Stomach (tissue), 9 donors: Measurements from ENCODE around the gene ARHGAP32. TPM values are rescaled to one million over a fixed set of nuclear protein-coding genes. Genes with fewer than 3 reads are reported as not detected.

ENCODE experiments used
- DNase-seq, 2 donors: peaks; one replicate each; pipeline versions ENCODE4 v3.0.0 to v3.0.0-alpha.2; 2013 to 2019
- H3K27ac ChIP-seq, 5 donors: fragments of 200-600 bp in 4 of 5; sonication (generic) in 4 of 5; one replicate each; pipeline ENCODE4 v1.5.1; 2013 to 2019; ENCODE audit warnings: mild to moderate bottlenecking in 1 of 5, moderate library complexity in 1 of 5
- H3K27me3 ChIP-seq, 3 donors: fragments of 200-600 bp; sonication (generic); one replicate each; pipeline ENCODE4 v1.5.1; 2017 to 2019; ENCODE audit warnings: mixed run types in 1 of 3
- H3K36me3 ChIP-seq, 4 donors: fragments of 200-600 bp; sonication (generic); 1 replicate in 3 of 4; 2 replicates in 1 of 4; pipeline ENCODE4 v1.5.1; 2016 to 2019
- H3K4me1 ChIP-seq, 4 donors: fragments of 200-600 bp; sonication (generic); one replicate each; pipeline ENCODE4 v1.5.1; 2016 to 2019
- H3K4me3 ChIP-seq, 4 donors: fragments of 200-600 bp; sonication (generic) in 3 of 4; one replicate each; pipeline ENCODE4 v1.5.1; 2016 to 2019; ENCODE audit warnings: mild to moderate bottlenecking in 1 of 4
- H3K9me3 ChIP-seq, 4 donors: fragments of 200-600 bp; sonication (generic); one replicate each; pipeline ENCODE4 v1.5.1; 2016 to 2019
- CTCF ChIP-seq, 7 experiments: fragments of 450-650 bp in 4 of 7; fragments of 200-600 bp in 3 of 7; sonication (generic) in 3 of 7; IDR thresholded peaks; one replicate each; pipeline ENCODE4 v1.5.1; 2016 to 2019; ENCODE audit warnings: antibody characterized with exemption in 7 of 7, control low read depth in 2 of 7, mild to moderate bottlenecking in 1 of 7
- EP300 ChIP-seq: sonication (generic); formaldehyde crosslinking; IDR thresholded peaks from one replicate; pipeline ENCODE4 v1.6.1; 2017; ENCODE audit warnings: antibody characterized with exemption
- POLR2A ChIP-seq, 4 donors: fragments of 450-650 bp; IDR thresholded peaks; one replicate each; pipeline ENCODE4 v1.6.1; 2016; ENCODE audit warnings: antibody characterized with exemption in 4 of 4, control low read depth in 2 of 4, mild to moderate bottlenecking in 1 of 4, moderate library complexity in 1 of 4
- POLR2AphosphoS5 ChIP-seq, 3 donors: sonication (generic); formaldehyde crosslinking; IDR thresholded peaks; one replicate each; pipeline ENCODE4 v1.6.1; 2016; ENCODE audit warnings: antibody characterized with exemption in 3 of 3
- WGBS, 5 donors: extraction: QIAGEN DNeasy Blood & Tissue Kit in 3 of 5; methylation state at CpG; one replicate each; pipeline versions ENCODE4 v1.1.5 to v1.1.7; 2013 to 2018; 5-methylcytosine and 5-hydroxymethylcytosine counted together
- intact Hi-C: fragments of 100-400 bp; cut with DNase I; formaldehyde crosslinking; loops from one replicate; pipeline ENCODE4 v1.15.1; 2023; ENCODE audit warnings: low total_unique reads
- polyA plus RNA-seq, 3 donors: library from polyadenylated mRNA; stranded (reverse); fragments of 200-250 nt; gene quantifications; one replicate each; pipeline ENCODE4 v1.2.3, GENCODE V29; 2013
- total RNA-seq, 5 donors: library from RNA; depleted of rRNA; stranded (reverse); fragments of >200 nt; gene quantifications; one replicate each; pipeline versions ENCODE4 v1.1.0 to v1.2.3, GENCODE V29; 2014 to 2016
- donor health status: healthy with polysubstance abuse.
- donor health status: Bipolar disorder and iron deficiency.
- donor health status: healthy.

The ARHGAP32 gene
- total and polyA plus RNA-seq, 8 donors = 2.9 to 70.1 (median 34.3) TPM

- Histone ChIP-seq H3K4me3 (no peak overlapping the region), H3K36me3 (no peaks in the 10 kb centered on the region), H3K27me3 (peaks cover 0 to 15% (median 0%) of the 10 kb centered on the region in 3 donors), H3K4me1 (no peaks in the 10 kb centered on the region), H3K27ac (no peak overlapping the region), H3K9me3 (no peaks in the 10 kb centered on the region)
- DNase-seq = peak in 1 of 2 donors; percentile 45
- intact Hi-C loops = no loop called here
- TF ChIP-seq CTCF (IDR thresholded peaks at IDR 0.05) (no peak), EP300 (no peak), POLR2A (IDR thresholded peaks at IDR 0.05) (no peak), POLR2AphosphoS5 (IDR thresholded peaks at IDR 0.05) (no peak)
- 78 to 86% (median 83%) methylated on average over 8 to 16 of the region's 16 CpGs for WGBS, 5 donors
These were observed 255.4 kb downstream of the ARHGAP32 start for GRCh38 chr11:128936606-128937251.

GRCh38 chr11:128934926-128935325 lies 257.2 kb downstream of the ARHGAP32 start:
- DNase-seq = no peak
- Histone ChIP-seq H3K27me3 (no peaks in the 10 kb centered on the region), H3K4me3 (no peak overlapping the region), H3K4me1 (no peaks in the 10 kb centered on the region), H3K9me3 (no peaks in the 10 kb centered on the region), H3K36me3 (no peaks in the 10 kb centered on the region), H3K27ac (no peak overlapping the region)
- TF ChIP-seq CTCF (IDR thresholded peaks at IDR 0.05) (no peak), POLR2A (IDR thresholded peaks at IDR 0.05) (no peak), POLR2AphosphoS5 (IDR thresholded peaks at IDR 0.05) (no peak), EP300 (no peak)
- intact Hi-C loops = no loop called here
- 90 to 95% (median 92%) methylated on average over 10 of the region's 10 CpGs for WGBS, 5 donors

GRCh38 chr11:128934351-128934750 lies 257.8 kb downstream of the ARHGAP32 start:
- no peak overlapping the region for H3K27ac ChIP-seq
- no peaks in the 10 kb centered on the region for H3K27me3 ChIP-seq
- no peak for DNase-seq
- H3K9me3 ChIP-seq = no peaks in the 10 kb centered on the region
- no peaks in the 10 kb centered on the region for H3K36me3 ChIP-seq
- intact Hi-C loops = no loop called here
- 89 to 94% (median 92%) methylated on average over 7 of the region's 7 CpGs for WGBS, 5 donors
- no peak overlapping the region for H3K4me3 ChIP-seq
- TF ChIP-seq POLR2A (IDR thresholded peaks at IDR 0.05) (no peak), POLR2AphosphoS5 (IDR thresholded peaks at IDR 0.05) (no peak), CTCF (IDR thresholded peaks at IDR 0.05) (no peak), EP300 (no peak)
- no peaks in the 10 kb centered on the region for H3K4me1 ChIP-seq

- no peak for DNase-seq
- TF ChIP-seq EP300 (no peak), POLR2AphosphoS5 (IDR thresholded peaks at IDR 0.05) (no peak), POLR2A (IDR thresholded peaks at IDR 0.05) (no peak), CTCF (IDR thresholded peaks at IDR 0.05) (no peak)
- Histone ChIP-seq H3K4me1 (no peaks in the 10 kb centered on the region), H3K4me3 (no peak overlapping the region), H3K9me3 (no peaks in the 10 kb centered on the region), H3K27ac (no peak overlapping the region), H3K36me3 (no peaks in the 10 kb centered on the region), H3K27me3 (no peaks in the 10 kb centered on the region)
- WGBS, 5 donors = 78 to 86% (median 85%) methylated on average over 7 of the region's 7 CpGs
- intact Hi-C loops = no loop called here
These were observed 258.5 kb downstream of the ARHGAP32 start for GRCh38 chr11:128933481-128934178.
